Loucy (cell line): ENCODE measurements around the gene KLLN.

Experiments used
- H2AFZ ChIP-seq: fragments of 200-600 bp; sonication (generic); 2 replicates; pipeline ENCODE4 v1.6.0; 2016; ENCODE audit warnings: antibody characterized with exemption, mild to moderate bottlenecking, low read length, moderate library complexity
- H3F3A ChIP-seq: fragments of 200-600 bp; 2 replicates; pipeline ENCODE4 v1.6.0; 2016; ENCODE audit warnings: antibody characterized with exemption, low read depth, mild to moderate bottlenecking
- H3K27me3 ChIP-seq: fragments of 200-600 bp; sonication (generic); 2 replicates; pipeline ENCODE4 v1.6.1; 2014; ENCODE audit warnings: low read length, mild to moderate bottlenecking; ENCODE audit not compliant: insufficient read depth, poor library complexity, severe bottlenecking
- H3K36me3 ChIP-seq: fragments of 200-600 bp; sonication (generic); 2 replicates; pipeline ENCODE4 v1.6.1; 2016; ENCODE audit warnings: low read length; ENCODE audit not compliant: insufficient read depth
- H3K4me1 ChIP-seq: fragments of 200-600 bp; sonication (generic); 2 replicates; pipeline ENCODE4 v1.5.1; 2014; ENCODE audit warnings: low read length, mild to moderate bottlenecking; ENCODE audit not compliant: insufficient read depth, poor library complexity, severe bottlenecking
- H3K4me2 ChIP-seq: fragments of 200-600 bp; sonication (generic); 2 replicates; pipeline ENCODE4 v1.6.0; 2014; ENCODE audit warnings: antibody characterized with exemption, low read length, low read depth, mild to moderate bottlenecking; ENCODE audit not compliant: poor library complexity, severe bottlenecking
- H3K4me3 ChIP-seq: fragments of 200-600 bp; sonication (generic); 2 replicates; pipeline ENCODE4 v1.5.1; 2014; ENCODE audit warnings: low read length, mild to moderate bottlenecking, mixed read lengths; ENCODE audit not compliant: poor library complexity, severe bottlenecking
- H3K79me2 ChIP-seq: fragments of 200-600 bp; sonication (generic); 2 replicates; pipeline ENCODE4 v1.6.1; 2014; ENCODE audit warnings: low read length; ENCODE audit not compliant: insufficient read depth
- H3K9ac ChIP-seq: fragments of 200-600 bp; sonication (generic); 2 replicates; pipeline ENCODE4 v1.6.0; 2014; ENCODE audit warnings: mild to moderate bottlenecking, low read depth, low read length, moderate library complexity; ENCODE audit not compliant: poor library complexity, severe bottlenecking
- H3K9me2 ChIP-seq: fragments of 200-600 bp; sonication (generic); replicated peaks from 2 replicates; pipeline ENCODE4 v1.6.1; 2016; ENCODE audit warnings: low read depth, low read length, mixed read lengths
- H3K9me3 ChIP-seq: fragments of 200-600 bp; sonication (generic); 2 replicates; pipeline ENCODE4 v1.6.1; 2014; ENCODE audit warnings: mild to moderate bottlenecking, antibody characterized with exemption, low read length, low read depth; ENCODE audit not compliant: insufficient read depth
- H4K20me1 ChIP-seq: fragments of 200-600 bp; sonication (generic); 2 replicates; pipeline ENCODE4 v1.6.0; 2014; ENCODE audit warnings: antibody characterized with exemption, low read length, mild to moderate bottlenecking; ENCODE audit not compliant: insufficient read depth, poor library complexity, severe bottlenecking
- CTCF ChIP-seq: fragments of 200-600 bp; sonication (generic); conservative IDR thresholded peaks from 2 replicates; pipeline ENCODE4 v1.5.1; 2014; ENCODE audit warnings: mild to moderate bottlenecking, antibody characterized with exemption, low read length
- EZH2phosphoT487 ChIP-seq: fragments of 200-600 bp; IDR thresholded peaks from 2 replicates; pipeline ENCODE4 v1.6.1; 2018; ENCODE audit warnings: antibody characterized with exemption, mild to moderate bottlenecking, moderate library complexity, borderline replicate concordance

The KLLN gene

GRCh38 chr10:87868277-87868676, 4.9 kb upstream of the KLLN start:
- Histone ChIP-seq H3K4me3 (peak overlapping the region; percentile 74), H3K79me2 (peaks cover 97% of the 10 kb centered on the region), H3F3A (no peaks in the 10 kb centered on the region), H3K9me2 (no peaks in the 10 kb centered on the region), H3K4me1 (peaks cover 44% of the 10 kb centered on the region), H3K9me3 (peaks cover 5% of the 10 kb centered on the region; the same call in 1 of the 2 replicates), H4K20me1 (peaks cover 48% of the 10 kb centered on the region), H3K4me2 (peak overlapping the region; percentile 85), H3K9ac (peak overlapping the region; percentile 96), H3K27me3 (peaks cover 14% of the 10 kb centered on the region), H3K36me3 (peaks cover 13% of the 10 kb centered on the region), H2AFZ (no peak overlapping the region)
- no peak for TF ChIP-seq CTCF
- TF ChIP-seq EZH2phosphoT487 = no peak

DNA sequence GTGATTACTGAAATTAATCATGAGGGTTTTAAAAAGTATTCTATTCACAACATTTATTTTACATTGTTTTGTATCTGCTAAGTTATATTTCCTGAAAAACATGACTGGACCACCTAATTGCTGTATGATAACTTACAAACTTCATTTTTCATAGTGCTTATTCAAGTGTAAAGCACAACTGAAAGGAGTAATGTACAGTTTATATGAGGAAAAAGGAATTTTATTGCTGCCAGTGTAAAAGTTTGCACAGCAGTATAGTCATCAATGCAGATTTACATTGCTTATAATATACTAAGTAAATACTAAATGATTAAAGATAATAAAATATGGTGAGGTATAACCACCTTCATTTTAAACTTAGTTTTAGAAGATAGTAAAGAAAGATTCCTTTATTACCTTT, 4.1 kb upstream of the KLLN start:
- TF ChIP-seq EZH2phosphoT487 (no peak), CTCF (no peak)
- Histone ChIP-seq H3K4me1 (peaks cover 36% of the 10 kb centered on the region), H3K9me2 (no peaks in the 10 kb centered on the region), H4K20me1 (peaks cover 40% of the 10 kb centered on the region), H3K9me3 (peaks cover 5% of the 10 kb centered on the region; the same call in 1 of the 2 replicates), H3K4me2 (peak overlapping the region; percentile 85), H2AFZ (no peak overlapping the region), H3K4me3 (peak overlapping the region; percentile 74), H3F3A (no peaks in the 10 kb centered on the region), H3K27me3 (peaks cover 14% of the 10 kb centered on the region), H3K36me3 (peaks cover 13% of the 10 kb centered on the region), H3K9ac (peak overlapping the region; percentile 96), H3K79me2 (peaks cover 95% of the 10 kb centered on the region)

DNA sequence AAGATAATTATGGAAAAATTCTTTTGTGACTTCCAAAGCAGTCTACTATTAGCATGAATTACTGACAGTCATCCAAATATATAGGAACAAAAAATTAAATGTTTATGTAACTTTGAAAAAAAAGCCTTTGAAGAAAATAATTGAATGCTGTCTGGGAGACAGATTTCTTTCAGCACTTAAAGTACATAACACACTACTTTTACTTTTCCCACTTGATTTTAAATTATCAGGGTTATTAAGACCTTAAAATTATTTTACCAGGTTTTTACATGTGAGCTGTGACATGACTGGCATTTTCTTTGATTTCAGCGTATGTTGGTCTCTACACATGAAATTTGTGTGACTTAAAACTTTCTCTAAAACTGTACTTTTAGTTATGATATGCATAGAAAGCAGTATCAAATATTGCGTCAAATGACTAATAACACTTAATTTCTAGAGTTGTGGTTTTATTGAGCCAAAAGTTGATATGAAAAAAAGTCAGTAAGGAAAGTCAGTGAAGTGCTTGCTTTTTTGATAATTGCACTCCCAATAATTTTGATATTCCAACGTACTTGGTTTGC, 3.2 kb upstream of the KLLN start:
- peaks cover 92% of the 10 kb centered on the region for H3K79me2 ChIP-seq
- TF ChIP-seq EZH2phosphoT487 (no peak), CTCF (no peak)
- peaks cover 29% of the 10 kb centered on the region for H3K4me1 ChIP-seq
- peaks cover 34% of the 10 kb centered on the region for H4K20me1 ChIP-seq
- H3K36me3 ChIP-seq = peaks cover 10% of the 10 kb centered on the region
- H3K9ac ChIP-seq = peak overlapping the region; percentile 96
- peak overlapping the region; percentile 74 for H3K4me3 ChIP-seq
- peaks cover 14% of the 10 kb centered on the region for H3K27me3 ChIP-seq
- no peak overlapping the region for H2AFZ ChIP-seq
- peak overlapping the region; percentile 85 for H3K4me2 ChIP-seq
- no peaks in the 10 kb centered on the region for H3F3A ChIP-seq
- H3K9me3 ChIP-seq = peaks cover 5% of the 10 kb centered on the region; the same call in 1 of the 2 replicates
- H3K9me2 ChIP-seq = no peaks in the 10 kb centered on the region
